Right ventricle myocardium superior (tissue), 1 donor: ENCODE data around the gene NHLRC2. TPM values are rescaled to one million over a fixed set of nuclear protein-coding genes. Genes with fewer than 3 reads are reported as not detected.

ENCODE experiments used
- ATAC-seq: fragments of 200-7000 bp; cut with Tn5 transposase; one replicate; pipeline ENCODE4 v1.9.1; 2020; ENCODE audit warnings: mild to moderate bottlenecking; ENCODE audit not compliant: poor library complexity
- DNase-seq: peaks from one replicate; pipeline ENCODE4 v3.0.0-alpha.2; 2020
- intact Hi-C: fragments of 100-400 bp; cut with DNase I; formaldehyde crosslinking; loops from one replicate; pipeline ENCODE4 v1.11.2; 2022
- total RNA-seq: library from RNA; stranded (reverse); fragmentation: NEBNext Ultra II Directional; extraction: Animal tissue kit (Norgen Biotek cat#: 25700); gene quantifications from one replicate; pipeline ENCODE4 v1.2.1, GENCODE V29; 2021
- donor health status: DM: no; HTN: yes; CAD: no; lungs with severe emphysema.

Gene NHLRC2
- total RNA-seq, 1 donor from 2014 or later = 57.5 TPM

GRCh38 chr10:113950268-113950667, 95.8 kb downstream of the NHLRC2 start:
- intact Hi-C loops = no loop called here
- no peak for DNase-seq
- no peak for ATAC-seq

- ATAC-seq (no peak), DNase-seq (no peak)
- intact Hi-C loops = no loop called here
These were observed 99.2 kb downstream of the NHLRC2 start for GRCh38 chr10:113953505-113954272.

GRCh38 chr10:113954409-113954808, 99.9 kb downstream of the NHLRC2 start:
- intact Hi-C loops = no loop called here
- no peak for DNase-seq
- no peak for ATAC-seq

- intact Hi-C loops = no loop called here
These were observed 102.6 kb downstream of the NHLRC2 start for GRCh38 chr10:113957013-113957412.

GRCh38 chr10:113958631-113959382, 104.3 kb downstream of the NHLRC2 start:
- ATAC-seq = peak; percentile 69
- no peak for DNase-seq
- intact Hi-C loops = no loop called here

More at GRCh38 chr10:113957013-113957412, 102.6 kb downstream of the NHLRC2 start:
- no peak for ATAC-seq
- DNase-seq = no peak

GRCh38 chr10:113959383-113959760, 104.9 kb downstream of the NHLRC2 start:
- ATAC-seq (no peak), DNase-seq (no peak)
- intact Hi-C loops = no loop called here

- DNase-seq = no peak
- peak; percentile 16 for ATAC-seq
- intact Hi-C loops = no loop called here
These were observed 106.2 kb downstream of the NHLRC2 start for GRCh38 chr10:113960617-113961181.

- DNase-seq = no peak
- ATAC-seq = no peak
- intact Hi-C loops = no loop called here
These were observed 106.9 kb downstream of the NHLRC2 start for GRCh38 chr10:113961182-113962031.

- DNase-seq (no peak), ATAC-seq (peak; percentile 52)
- intact Hi-C loops = no loop called here
These were observed 110.6 kb downstream of the NHLRC2 start for GRCh38 chr10:113965077-113965476.

- intact Hi-C loops = no loop called here
- DNase-seq = no peak
- no peak for ATAC-seq
These were observed 111.2 kb downstream of the NHLRC2 start for GRCh38 chr10:113965683-113966082.

Other genes with a start within 250 kb of the NHLRC2 start
- gene NRAP, start 190.6 kb upstream of the NHLRC2 start, total RNA-seq = 754 TPM
- 12.9 TPM for gene CASP7, start 174.7 kb upstream of the NHLRC2 start, total RNA-seq
- gene PLEKHS1, start 103.0 kb upstream of the NHLRC2 start, total RNA-seq = not detected
- gene DCLRE1A, start 579 bp upstream of the NHLRC2 start, total RNA-seq = 4.9 TPM
- gene ADRB1, start 189.2 kb downstream of the NHLRC2 start, total RNA-seq = 63.0 TPM